Spleen (tissue), 7 donors: ENCODE measurements around the gene PITPNC1.

ENCODE experiments used
- CTCF ChIP-seq, 11 experiments: fragments of 200-600 bp in 7 of 11; fragments of 450-650 bp in 4 of 11; sonication (generic) in 4 of 11; IDR thresholded peaks in 8 of 11; conservative IDR thresholded peaks in 3 of 11; 1 replicate in 7 of 11; 2 replicates in 4 of 11; pipeline versions ENCODE4 v1.4.0 to v1.8.0; 2016 to 2021; ENCODE audit warnings: antibody characterized with exemption in 11 of 11, inconsistent platforms in 4 of 11, mild to moderate bottlenecking in 1 of 11
- POLR2A ChIP-seq, 3 donors: fragments of 450-650 bp; IDR thresholded peaks; one replicate each; pipeline ENCODE4 v1.5.1; 2017; ENCODE audit warnings: antibody characterized with exemption in 3 of 3, mild to moderate bottlenecking in 1 of 3
- POLR2AphosphoS5 ChIP-seq, 3 donors: sonication (generic); formaldehyde crosslinking; IDR thresholded peaks; one replicate each; pipeline ENCODE4 v1.5.1; 2017; ENCODE audit warnings: antibody characterized with exemption in 3 of 3
- donor health status: DM: no; HTN: no; CAD: no; lungs with moderate emphysema.
- donor health status: DM: no; HTN: no; CAD: no.
- donor health status: DM: no; HTN: no; CAD: no.

- no peak for TF ChIP-seq CTCF (IDR thresholded peaks at IDR 0.05 in 8 of 11, conservative IDR thresholded peaks at IDR 0.05 in 3 of 11)
- no peak for TF ChIP-seq POLR2A (IDR thresholded peaks at IDR 0.05)
- no peak for TF ChIP-seq POLR2AphosphoS5 (IDR thresholded peaks at IDR 0.05)
These were observed 146.0 kb downstream of the PITPNC1 start for GRCh38 chr17:67523101-67523500.
